ENCODE measurements around the gene ZNF511. TPM values are rescaled to one million over a fixed set of nuclear protein-coding genes. Genes with fewer than 3 reads are reported as not detected.

Gene ZNF511
- total and polyA plus RNA-seq, 2 donors (not counting 1 experiment from before 2014, with no cell fraction given) = 30.7 to 45.1 TPM

GRCh38 chr10:133361227-133361626 is 52.5 kb downstream of the ZNF511 start:
- peaks cover 28% of the 10 kb centered on the region for H3K4me1 Mint-ChIP-seq
- Histone ChIP-seq H3K27ac (ENCODE audit: low read length in 2 of 2) (peak overlapping the region; percentile 19 to 37), H4K20me1 (ENCODE audit: control insufficient read depth, insufficient read depth, low read length, poor library complexity, severe bottlenecking) (peaks cover 12% of the 10 kb centered on the region), H3K9me3 (ENCODE audit: control extremely low read depth in 1 of 3, control insufficient read depth in 2 of 3, insufficient read depth in 1 of 3, low read length in 2 of 3) (peaks cover 0 to 17% (median 0%) of the 10 kb centered on the region in 3 donors), H3K4me1 (ENCODE audit: control insufficient read depth in 2 of 2, insufficient read depth in 2 of 2, low read length in 2 of 2) (peaks cover 18 to 33% of the 10 kb centered on the region in 2 donors), H3K4me2 (replicated peaks; ENCODE audit: low read depth, low read length, poor library complexity, severe bottlenecking) (peak overlapping the region; percentile 55), H3K9ac (ENCODE audit: low read length) (peak overlapping the region; percentile 30), H3K36me3 (replicated peaks in 1 of 2; ENCODE audit: control extremely low read depth in 1 of 2, control insufficient read depth in 1 of 2, extremely low read depth in 1 of 2, insufficient read depth in 2 of 2, low read length in 1 of 2) (peaks cover 0 to 21% of the 10 kb centered on the region in 2 experiments), H3K4me3 (ENCODE audit: control extremely low read depth in 1 of 5, extremely low read depth in 1 of 5, insufficient read depth in 1 of 5, low read depth in 2 of 5, low read length in 4 of 5) (peak overlapping the region in 2 of 5 experiments; percentile 33 to 44), H2AFZ (ENCODE audit: insufficient read depth, low read depth, low read length, poor library complexity, severe bottlenecking) (peak overlapping the region; percentile 45), H3K79me2 (ENCODE audit: control insufficient read depth, insufficient read depth, low read length) (peaks cover 5% of the 10 kb centered on the region), H3K27me3 (replicated peaks in 1 of 4; ENCODE audit: control extremely low read depth in 1 of 4, control insufficient read depth in 3 of 4, insufficient read depth in 4 of 4, low read length in 3 of 4) (no peaks in the 10 kb centered on the region)
- peak overlapping the region; percentile 56 for H3K4me3 Mint-ChIP-seq
- H3K27me3 Mint-ChIP-seq = no peaks in the 10 kb centered on the region
- 97% methylated on average over 3 of the region's 5 CpGs for WGBS (ENCODE audit: insufficient coverage)
- DNase-seq (no peak), ATAC-seq (ENCODE audit: low read depth) (no peak)
- intact Hi-C loops (cut with micrococcal nuclease) = no loop called here
- ChIA-PET CTCF (interaction anchor here (0.7 to 1.7 kb wide), 9 partner anchors 10 to 104 kb away, joined by 3 to 10 read pairs (median 3); partner anchors contain the start of gene ECHS1), POLR2A (interaction anchor here (1.8 kb wide), 1 partner anchor 12 kb away, joined by 7 read pairs; the partner anchor contains the start of gene ECHS1)
- H3K27ac Mint-ChIP-seq = peak overlapping the region; percentile 79
- no peaks in the 10 kb centered on the region for H3K9me3 Mint-ChIP-seq (ENCODE audit: insufficient read depth)
- TF ChIP-seq EZH2 (IDR thresholded peaks at IDR 0.05; ENCODE audit: borderline replicate concordance, insufficient read depth, low read depth, low read length, poor library complexity, severe bottlenecking) = no peak
- TF ChIP-seq CTCF (IDR thresholded peaks at IDR 0.05) = no peak

- POLR2A ChIA-PET = interaction anchor here (1.8 kb wide), 1 partner anchor 11 kb away, joined by 7 read pairs; the partner anchor contains the start of gene ECHS1
- ATAC-seq (ENCODE audit: low read depth) = peak; percentile 11
Observed at GRCh38 chr10:133361773-133362441, 53.2 kb downstream of the ZNF511 start.

More at GRCh38 chr10:133361773-133362441, 53.2 kb downstream of the ZNF511 start:
- Mint-ChIP-seq H3K9me3 (ENCODE audit: insufficient read depth) (no peaks in the 10 kb centered on the region), H3K4me3 (peak overlapping the region; percentile 56), H3K27me3 (no peaks in the 10 kb centered on the region), H3K27ac (peak overlapping the region; percentile 79), H3K4me1 (peaks cover 26% of the 10 kb centered on the region)
- Histone ChIP-seq H3K36me3 (replicated peaks in 1 of 2; ENCODE audit: control extremely low read depth in 1 of 2, control insufficient read depth in 1 of 2, extremely low read depth in 1 of 2, insufficient read depth in 2 of 2, low read length in 1 of 2) (peaks cover 0 to 28% of the 10 kb centered on the region in 2 experiments), H3K4me1 (ENCODE audit: control insufficient read depth in 2 of 2, insufficient read depth in 2 of 2, low read length in 2 of 2) (peaks cover 12 to 26% of the 10 kb centered on the region in 2 donors), H4K20me1 (ENCODE audit: control insufficient read depth, insufficient read depth, low read length, poor library complexity, severe bottlenecking) (peaks cover 5% of the 10 kb centered on the region), H3K4me3 (ENCODE audit: control extremely low read depth in 1 of 5, extremely low read depth in 1 of 5, insufficient read depth in 1 of 5, low read depth in 2 of 5, low read length in 4 of 5) (peak overlapping the region in 2 of 5 experiments; percentile 33 to 44), H3K9ac (ENCODE audit: low read length) (peak overlapping the region; percentile 30), H3K9me3 (ENCODE audit: control extremely low read depth in 1 of 3, control insufficient read depth in 2 of 3, insufficient read depth in 1 of 3, low read length in 2 of 3) (peaks cover 0 to 17% (median 0%) of the 10 kb centered on the region in 3 donors), H3K27ac (ENCODE audit: low read length in 2 of 2) (peak overlapping the region; percentile 19 to 37), H3K79me2 (ENCODE audit: control insufficient read depth, insufficient read depth, low read length) (no peaks in the 10 kb centered on the region), H3K27me3 (replicated peaks in 1 of 4; ENCODE audit: control extremely low read depth in 1 of 4, control insufficient read depth in 3 of 4, insufficient read depth in 4 of 4, low read length in 3 of 4) (no peaks in the 10 kb centered on the region), H3K4me2 (replicated peaks; ENCODE audit: low read depth, low read length, poor library complexity, severe bottlenecking) (peak overlapping the region; percentile 55), H2AFZ (ENCODE audit: insufficient read depth, low read depth, low read length, poor library complexity, severe bottlenecking) (peak overlapping the region; percentile 45)
- CTCF ChIA-PET = interaction anchor here (0.6 to 1.7 kb wide), 9 partner anchors 9 to 104 kb away, joined by 3 to 10 read pairs (median 3); partner anchors contain the start of gene ECHS1
- peak; percentile 47 for DNase-seq
- intact Hi-C loops (cut with micrococcal nuclease) = no loop called here
- TF ChIP-seq CTCF (IDR thresholded peaks at IDR 0.05) = no peak
- no peak for TF ChIP-seq EZH2 (IDR thresholded peaks at IDR 0.05; ENCODE audit: borderline replicate concordance, insufficient read depth, low read depth, low read length, poor library complexity, severe bottlenecking)
- 19% methylated on average over 12 of the region's 18 CpGs for WGBS (ENCODE audit: insufficient coverage)
